NCI-H146 treated with DMSO at 0.1 percent for 48 hours (cell line): ENCODE measurements around the gene FAM3B.
"Not testable (repeated sequence)": the region's sequence is repeated elsewhere in the genome, so short reads cannot be mapped to it uniquely, and the experiment has no call there.

Experiments
- DNase-seq: peaks from one replicate; lab custom pipeline; 2025; ENCODE audit not compliant: unreplicated experiment; lab: John Stamatoyannopoulos, UW

The FAM3B gene, protein sequence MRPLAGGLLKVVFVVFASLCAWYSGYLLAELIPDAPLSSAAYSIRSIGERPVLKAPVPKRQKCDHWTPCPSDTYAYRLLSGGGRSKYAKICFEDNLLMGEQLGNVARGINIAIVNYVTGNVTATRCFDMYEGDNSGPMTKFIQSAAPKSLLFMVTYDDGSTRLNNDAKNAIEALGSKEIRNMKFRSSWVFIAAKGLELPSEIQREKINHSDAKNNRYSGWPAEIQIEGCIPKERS

DNA sequence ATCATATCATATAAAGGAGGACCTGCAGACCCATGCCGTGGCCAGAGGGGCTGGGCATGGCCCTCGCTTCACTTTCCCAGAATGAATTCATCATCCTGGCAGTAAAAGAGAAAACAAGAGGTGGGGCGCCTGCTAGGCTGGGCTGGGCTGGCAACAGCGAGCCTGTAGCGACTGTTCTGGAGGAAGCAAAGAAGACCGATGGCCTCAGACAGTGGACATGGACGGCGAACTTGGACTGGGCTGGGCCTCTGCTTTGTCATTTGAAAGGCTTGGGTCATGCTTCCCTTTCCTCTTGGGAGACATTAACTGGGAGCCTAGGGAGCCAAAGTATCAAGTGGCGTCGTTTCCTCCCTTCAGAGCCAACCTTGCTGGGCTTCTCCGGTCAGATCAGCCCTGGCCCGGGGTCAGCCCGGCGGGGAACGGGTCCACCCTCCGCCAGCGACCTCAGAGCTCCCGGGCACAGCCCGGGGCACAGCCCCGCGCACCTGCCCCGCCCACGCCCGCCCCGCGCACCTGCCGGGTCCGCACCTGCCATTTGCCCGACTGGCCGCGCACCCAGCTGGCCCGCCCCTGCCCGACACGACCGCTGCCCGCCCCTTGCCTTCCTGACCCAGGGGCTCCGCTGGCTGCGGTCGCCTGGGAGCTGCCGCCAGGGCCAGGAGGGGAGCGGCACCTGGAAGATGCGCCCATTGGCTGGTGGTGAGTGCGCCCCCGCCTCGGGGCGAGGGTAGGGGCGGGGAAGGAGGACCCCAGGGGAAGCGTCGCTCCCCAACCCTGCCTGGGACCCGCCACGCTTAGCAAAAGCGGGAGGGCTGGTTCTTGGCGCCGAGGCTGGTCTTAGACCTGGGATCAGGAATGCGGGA, at the start of gene FAM3B:
Gene FAM3B (plus strand): TSS at position 602 of the 863 bp plus-strand sequence. CDS start 79 bp downstream, at position 681.
- DNase-seq = peak; percentile 55

DNA sequence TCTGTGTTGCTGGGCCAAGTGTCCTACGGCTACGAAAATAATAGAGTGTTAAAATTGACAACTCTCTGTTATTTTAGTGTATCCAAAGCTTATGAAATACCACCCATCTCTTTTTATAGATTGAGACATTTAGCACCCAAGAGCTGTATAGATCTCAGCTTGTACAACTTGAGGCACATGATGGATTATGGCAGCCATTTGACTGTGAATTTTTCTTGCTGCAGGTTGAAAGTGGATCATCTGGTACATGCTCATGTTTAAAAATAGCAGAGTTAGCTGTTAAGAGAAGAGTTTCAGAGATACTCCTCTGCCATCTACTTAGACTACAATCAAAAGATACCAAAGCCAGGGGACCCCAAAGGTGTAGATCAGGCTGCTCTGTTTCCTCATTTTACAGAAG, 49.3 kb upstream of the FAM3B start:
- DNase-seq = no peak

DNA sequence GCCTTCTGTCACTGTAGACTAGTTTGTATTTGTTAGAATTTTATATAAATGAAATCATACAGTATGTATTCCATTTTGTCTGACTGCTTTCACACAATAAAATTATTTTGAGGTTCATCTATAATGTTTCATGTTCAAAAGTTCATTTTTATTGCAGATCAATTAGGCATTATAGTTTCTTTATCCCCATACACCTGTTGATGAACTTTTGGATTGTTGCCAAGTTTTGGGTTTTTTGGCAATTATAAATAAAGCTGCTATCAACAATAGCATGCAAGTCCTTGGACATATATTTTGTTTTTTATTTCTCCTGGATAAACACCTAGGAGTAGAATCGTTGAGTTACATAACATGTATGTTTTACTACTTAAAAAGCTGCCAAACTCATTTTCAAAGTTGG, 47.1 kb upstream of the FAM3B start:
- no peak for DNase-seq

DNA sequence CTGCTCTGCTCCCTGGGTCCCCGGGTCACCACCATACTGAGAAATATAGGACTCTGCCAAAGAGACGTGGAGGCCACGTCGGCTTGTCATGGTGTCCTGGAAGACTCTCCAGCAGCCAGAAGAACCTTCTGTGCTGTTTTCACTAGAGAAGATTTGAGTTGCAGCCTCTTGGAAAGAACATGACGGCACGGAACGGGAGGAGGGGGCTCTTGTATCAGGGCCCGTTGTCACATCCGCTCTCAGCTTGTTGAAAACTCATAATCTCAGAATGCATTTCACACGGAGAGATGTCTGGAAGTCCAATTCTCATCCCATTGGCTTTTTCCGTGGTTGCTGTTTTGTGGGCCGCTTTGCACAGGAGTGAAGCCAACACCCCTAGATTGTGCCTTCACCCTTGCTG, 39.4 kb upstream of the FAM3B start:
- no peak for DNase-seq

DNA sequence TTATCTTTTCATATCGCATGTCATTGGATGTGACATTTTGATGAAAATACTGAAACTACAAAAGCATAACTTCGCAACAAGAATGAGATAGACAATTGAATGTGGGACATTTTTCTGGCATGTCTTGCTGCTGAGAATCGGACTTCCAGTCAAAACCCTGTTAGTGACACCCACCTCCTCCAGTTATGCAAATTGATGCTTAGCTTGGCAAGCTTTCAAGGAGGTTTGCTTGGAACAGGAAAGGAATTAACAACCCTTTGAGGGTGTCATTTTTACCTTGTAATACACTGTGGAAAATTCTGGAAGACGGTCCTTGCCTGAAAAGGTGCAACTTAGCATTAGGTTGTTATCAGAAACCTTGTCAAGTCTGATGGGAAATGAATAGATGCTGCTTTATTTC, 38.8 kb upstream of the FAM3B start:
- no peak for DNase-seq

DNA sequence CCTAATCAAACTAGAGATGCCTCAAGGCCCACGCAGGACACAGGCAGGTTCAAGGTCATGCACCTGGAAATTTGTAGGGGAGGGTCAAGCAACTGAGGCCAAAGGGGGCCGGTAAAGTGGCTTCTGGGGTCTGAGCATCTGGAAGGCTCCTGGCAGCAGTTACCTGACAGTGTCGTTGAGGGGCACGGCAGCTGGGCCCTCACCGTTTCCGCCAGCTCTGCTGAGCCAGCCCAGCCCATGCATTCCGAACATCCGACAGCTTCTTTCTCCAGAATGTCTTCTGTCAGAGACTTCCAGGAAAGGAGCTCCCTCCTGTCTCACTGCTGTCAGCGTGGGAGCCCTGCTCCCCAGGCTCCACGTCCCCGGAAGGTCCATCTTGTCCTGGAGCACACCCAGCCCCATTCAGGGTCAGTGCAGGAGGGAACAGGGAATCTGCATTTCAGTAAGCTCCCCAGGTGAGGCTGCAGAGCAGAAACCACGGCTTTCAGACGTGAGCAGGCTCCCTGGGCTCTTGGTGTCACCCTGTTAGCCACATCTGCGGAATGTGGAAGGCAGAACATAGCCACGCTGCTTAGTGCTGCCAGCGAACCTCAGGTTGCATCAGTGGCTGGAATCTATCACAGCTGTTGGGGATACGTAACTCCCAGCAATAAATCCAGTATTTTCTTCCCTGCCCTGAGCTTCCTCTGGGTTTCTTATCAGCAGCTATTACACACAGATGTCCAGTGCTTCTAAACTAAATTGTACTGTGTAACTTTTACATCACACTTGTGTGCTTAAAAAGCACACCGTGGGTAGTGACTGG, 36.3 kb upstream of the FAM3B start:
- DNase-seq = no peak

DNA sequence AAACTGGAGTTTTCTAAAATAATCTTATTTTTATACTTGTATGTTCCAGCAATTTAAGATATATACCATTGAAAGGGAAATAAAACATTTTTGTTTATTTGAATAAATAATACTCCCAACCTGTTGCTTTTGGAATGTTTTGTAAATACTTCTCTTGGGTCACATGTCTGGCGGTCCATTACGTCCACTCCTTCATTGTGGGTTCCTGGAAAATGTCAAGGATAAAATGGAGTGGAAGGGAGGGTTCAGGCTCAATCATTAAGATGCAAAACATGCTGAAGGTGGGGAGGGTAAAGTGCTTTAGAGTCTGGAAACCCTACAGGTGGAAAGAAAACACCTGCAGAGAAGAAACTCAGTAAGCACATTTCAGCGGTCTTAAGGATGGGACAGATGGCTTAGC, 34.2 kb upstream of the FAM3B start:
- no peak for DNase-seq

DNA sequence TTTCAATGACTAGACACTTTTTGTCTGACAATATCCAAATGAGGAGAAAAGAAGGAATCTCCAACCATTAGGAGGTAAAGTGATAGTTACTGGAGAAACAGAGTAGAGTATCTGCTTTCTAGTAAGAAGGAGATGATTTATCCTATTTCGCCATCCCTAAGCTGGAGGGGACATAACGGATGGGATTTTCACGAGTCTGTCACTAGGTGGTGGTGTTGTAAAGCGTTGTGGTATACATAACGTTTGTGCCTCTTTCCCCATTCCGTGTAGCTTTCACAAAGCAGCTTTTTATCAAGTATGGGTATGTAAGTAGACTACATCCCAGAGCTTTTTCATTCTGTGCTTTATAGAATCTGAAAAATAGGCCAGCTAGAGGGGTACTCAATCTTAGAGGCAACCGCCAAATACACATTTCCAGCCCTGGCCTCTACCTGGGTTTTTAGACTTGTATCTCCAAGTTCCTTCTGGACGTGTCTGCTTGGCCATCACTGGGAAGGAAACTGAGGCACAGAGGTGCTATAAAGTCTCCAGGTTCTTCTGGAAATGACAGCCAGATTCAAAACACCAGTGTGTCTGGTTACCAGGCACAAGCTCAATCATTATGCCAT, 33.3 kb upstream of the FAM3B start:
- peak; percentile 49 for DNase-seq

DNA sequence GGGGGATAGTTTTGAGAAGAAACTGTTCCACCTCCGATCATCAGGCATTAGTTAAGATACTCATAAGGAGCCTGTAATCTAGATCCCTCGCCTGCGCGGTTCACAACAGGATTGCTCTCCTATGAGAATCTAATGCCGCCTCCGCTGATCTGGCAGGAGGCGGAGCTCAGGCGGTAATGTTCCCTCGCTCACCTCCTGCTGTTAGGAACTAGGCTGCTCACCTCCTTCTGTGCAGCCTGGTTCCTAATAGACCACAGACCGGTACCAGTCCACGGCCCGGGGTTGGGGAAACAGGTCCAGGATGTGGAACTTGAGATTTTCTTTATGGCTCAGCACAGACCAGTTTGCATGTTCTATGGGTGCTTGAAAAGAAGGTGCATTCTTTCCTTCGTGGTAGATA, 27.2 kb upstream of the FAM3B start:
- no peak for DNase-seq

DNA sequence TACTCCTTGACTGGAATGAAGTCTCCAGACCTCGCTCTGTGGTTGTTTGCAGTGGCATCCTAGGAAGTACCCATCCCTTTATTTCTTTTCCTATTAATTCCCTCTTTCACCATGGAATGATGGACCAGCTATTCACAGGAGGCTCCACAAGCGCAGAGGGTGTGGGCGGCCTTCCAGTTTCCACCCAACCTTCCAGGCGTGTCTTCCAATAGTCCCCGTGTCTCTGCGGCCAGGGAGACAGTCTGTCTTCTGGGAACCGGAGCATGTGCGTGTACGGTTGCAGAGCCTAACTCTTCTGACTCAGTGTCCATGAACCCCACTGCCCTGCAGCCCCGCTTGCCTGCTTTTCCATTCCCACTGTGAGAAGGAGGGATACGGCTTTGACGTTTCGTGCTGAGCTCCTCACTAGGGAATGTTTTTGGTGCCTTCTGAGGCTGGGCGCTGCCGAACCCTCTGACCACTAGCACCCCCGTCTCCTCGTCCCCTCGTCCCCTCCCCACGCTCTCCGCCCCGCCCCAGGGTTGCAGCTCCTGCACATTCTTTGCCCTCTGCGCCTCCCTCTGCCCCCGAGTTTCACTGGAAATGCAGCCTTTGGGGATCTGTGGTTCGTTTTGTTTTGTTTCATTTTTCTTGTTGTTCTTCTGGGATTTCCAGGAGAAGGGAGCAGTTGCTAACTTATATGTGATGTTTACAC, 26.3 kb upstream of the FAM3B start:
- no peak for DNase-seq

DNA sequence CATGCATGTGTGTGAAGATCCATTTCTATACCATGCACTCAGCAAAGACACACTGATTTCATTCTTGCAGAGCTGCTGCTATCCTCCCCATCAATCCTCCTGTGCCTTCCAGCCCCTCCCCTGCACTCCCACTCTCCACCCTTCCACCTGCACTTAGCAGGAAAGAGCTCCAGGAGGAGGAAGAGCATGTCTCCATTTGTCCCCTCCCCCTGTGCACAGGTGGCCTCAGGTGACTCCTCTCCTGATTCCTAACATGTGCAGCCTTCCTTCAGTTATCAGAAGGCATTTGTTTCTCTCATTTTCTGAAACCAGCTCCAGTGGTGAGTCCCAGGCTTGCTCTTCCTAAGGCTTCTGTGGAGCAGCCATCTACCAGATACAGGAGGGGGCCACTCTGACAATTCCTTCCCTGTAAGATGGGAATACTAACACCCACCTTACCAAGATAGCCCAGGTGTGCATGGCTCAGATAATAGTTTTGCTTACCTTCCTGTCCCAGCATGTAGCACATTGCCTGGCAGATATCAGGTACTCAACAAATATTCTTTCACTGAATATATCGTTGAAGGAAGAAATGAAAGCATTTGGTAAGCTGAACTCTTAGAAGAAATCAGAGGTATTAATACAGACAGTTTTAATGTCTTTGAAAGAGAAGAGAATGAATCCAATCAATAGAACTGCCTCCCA, 21.9 kb upstream of the FAM3B start:
- peak; percentile 5 for DNase-seq

DNA sequence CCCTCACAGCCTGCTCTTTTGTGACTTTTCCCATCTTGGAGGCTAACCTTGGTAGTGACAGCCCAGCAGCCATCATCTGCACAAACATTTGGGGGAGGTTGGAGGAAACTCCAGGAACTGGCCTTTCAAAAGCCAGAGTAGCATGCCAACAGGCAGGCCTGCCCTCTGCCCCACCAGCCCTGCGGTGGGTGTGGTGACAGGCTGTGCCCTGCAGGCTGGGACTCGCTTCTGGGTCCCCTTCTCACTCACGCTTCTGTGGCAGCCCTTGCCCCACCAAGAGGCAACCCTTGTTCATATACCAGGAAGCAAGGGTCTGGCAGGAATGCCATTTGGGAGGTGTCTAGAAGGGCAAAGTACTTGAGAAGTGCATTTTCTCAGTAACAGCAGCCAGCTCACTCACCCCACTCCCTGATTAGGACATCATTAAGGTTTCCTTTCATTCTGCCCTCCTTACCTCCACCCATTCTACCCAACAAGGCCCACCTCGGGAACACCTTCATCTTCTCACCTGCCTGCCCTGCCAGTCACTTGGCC, 20.8 kb upstream of the FAM3B start:
- DNase-seq = no peak

DNA sequence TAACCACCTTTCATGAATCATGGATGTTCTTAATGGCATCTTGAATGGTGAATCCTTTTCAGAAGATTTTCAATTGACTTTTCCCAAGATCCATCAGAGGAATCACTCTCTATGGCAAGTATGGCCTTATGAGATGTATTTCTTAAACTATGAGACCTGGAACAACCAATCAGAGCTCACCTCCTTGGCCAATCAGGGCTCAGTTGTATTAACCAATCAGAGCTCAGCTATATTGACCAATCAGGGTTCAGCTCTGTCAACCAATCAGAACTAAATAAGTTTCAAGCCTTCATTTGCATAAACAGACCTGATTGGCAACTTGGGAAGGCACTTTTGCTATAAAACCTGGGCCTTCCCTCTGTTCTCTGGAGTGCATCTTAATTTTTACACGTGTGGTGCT, 13.6 kb upstream of the FAM3B start:
- no peak for DNase-seq

DNA sequence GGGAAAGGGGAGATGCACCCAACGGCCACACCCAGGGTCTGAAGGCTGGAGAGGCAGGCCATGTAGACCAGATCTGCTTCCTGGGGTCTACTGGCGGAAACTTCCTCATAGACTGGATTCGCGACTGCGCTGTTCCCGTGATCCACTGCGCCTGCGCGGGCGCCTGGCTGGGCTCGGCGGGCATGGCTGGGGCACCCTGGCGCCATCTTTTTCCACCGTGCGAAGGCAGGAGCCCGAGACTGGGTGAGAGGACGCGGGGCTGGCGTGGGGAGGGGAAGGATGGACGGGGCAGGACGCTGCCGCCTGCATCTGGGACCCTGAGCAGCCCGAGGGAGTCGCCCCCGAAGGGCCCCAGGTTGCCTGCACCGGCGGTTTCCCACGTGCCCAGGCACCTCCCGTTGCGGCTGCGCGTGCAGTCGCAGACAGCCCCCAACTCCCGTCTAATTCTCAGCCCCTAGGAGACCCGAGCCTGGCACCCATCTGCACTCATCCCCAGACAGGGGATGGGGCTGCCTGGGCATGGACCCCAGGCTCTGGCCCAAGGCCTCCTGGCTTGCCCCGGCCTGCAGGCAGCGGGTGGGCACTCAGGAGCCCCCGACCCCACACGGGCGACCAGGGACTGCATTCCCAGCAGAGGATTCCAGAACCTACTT, 12.4 kb upstream of the FAM3B start:
- DNase-seq = no peak

DNA sequence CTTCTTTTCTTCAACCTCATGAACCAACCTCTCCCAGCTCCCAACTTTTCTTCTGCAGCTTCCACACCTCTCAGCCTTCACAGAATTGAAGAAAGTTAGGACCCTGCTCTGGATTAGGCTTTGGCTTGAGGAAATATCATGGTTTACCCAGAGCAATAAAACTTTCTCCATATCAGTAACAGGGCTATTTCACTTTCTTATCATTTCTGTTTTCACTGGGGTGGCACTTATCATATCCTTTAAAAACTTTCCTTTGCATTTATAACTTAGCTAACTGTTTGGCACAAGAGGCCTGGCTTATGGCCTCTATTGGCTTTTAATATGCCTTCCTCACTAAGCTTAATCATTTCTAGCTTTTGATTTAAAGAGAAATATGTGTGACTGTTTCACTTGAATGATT, 9.4 kb upstream of the FAM3B start:
- DNase-seq = no peak

DNA sequence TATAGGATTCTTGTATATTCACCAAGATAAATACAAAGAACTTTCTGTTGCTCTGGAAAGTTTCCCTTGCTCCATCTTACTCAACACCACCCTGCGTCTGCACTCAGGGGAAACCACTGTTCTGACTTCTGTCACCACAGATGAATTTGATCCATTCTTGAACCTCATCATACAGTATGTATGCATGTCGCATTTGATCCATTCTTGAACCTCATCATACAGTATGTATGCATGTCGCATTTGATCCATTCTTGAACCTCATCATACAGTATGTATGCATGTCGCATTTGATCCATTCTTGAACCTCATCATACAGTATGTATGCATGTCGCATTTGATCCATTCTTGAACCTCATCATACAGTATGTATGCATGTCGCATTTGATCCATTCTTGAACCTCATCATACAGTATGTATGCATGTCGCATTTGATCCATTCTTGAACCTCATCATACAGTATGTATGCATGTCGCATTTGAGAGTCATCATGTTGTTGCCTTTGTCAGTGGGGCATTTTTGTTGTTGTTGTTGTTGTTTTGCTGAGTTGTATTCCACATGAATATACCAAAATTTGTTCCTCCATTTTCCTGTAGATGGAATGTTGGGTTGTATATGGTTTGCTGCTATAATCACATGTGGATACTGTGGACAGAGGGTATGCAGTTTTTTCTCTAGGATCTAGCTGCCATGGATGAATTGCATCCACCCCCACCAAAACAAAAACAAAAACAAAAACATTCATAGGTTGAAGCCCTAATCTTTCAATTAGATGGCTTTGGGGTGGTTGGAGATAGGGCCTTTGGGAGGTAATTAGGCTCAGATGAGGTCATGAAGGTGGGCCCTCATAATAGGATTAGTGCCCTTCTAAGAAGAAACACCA, 3.1 kb upstream of the FAM3B start:
- not testable (repeated sequence) for DNase-seq

DNA sequence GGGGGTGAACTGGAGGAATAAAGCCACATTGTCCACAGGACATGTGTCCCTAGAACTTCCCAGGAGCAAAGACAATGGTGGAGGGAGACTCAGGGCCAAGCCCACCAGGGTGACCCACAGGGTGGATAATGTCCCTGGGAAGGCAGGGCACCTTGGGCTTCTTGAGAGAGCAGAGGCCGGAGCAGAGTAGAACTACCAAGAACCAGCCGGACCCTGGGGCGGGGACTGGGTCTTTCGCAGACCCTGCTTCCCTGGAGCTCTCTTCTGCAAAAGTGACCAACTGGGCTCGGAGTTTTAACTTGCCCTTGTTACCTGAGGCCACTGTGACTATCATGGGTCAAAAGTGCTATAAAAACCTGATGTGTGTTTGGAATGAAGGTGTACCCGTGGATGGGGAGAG, 875 bp upstream of the FAM3B start:
- no peak for DNase-seq

DNA sequence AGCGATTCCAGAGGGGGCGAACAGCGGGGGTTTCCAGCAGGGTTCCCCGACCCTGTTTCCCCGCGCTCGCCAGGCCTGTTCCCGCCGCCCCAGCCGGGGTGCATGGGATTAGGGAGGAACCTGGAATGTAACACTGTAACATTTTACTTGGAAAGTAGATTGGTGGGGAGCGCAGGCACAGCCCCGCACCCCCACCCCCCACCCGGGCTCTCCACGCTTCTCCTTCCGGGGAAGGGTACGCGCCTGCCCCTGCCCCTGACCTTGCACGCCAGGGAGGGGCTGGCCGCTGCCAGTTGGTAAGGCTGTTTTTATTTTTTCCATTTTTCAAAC, 427 bp downstream of the FAM3B start:
- DNase-seq = no peak

DNA sequence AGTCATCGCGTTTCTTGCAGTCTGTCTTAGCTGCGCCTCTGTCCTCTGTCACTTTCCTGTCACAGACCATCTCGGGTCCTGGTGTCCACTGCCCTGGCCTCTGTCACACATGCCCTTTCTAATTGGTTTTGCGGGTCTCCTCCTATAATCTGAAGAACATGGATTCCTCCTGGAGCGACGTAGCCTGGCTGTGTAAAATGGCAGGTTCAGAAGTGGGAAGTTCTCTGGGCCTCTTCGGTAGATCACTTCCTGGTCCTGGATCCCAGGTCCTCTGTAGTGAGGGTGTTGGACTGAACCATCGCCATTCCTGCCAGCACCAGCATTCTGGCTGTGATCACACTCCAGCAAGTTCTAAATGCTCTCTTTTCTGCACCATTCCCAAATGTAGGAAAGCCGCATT, 857 bp downstream of the FAM3B start:
- DNase-seq = peak; percentile 14
